NCI-H446 (cell line): ENCODE measurements around the gene OR2F1.

Experiments used
- DNase-seq, 2 experiments: peaks; one replicate each; lab custom pipeline; 2025; lab: John Stamatoyannopoulos, UW

Gene OR2F1, protein sequence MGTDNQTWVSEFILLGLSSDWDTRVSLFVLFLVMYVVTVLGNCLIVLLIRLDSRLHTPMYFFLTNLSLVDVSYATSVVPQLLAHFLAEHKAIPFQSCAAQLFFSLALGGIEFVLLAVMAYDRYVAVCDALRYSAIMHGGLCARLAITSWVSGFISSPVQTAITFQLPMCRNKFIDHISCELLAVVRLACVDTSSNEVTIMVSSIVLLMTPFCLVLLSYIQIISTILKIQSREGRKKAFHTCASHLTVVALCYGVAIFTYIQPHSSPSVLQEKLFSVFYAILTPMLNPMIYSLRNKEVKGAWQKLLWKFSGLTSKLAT

DNA sequence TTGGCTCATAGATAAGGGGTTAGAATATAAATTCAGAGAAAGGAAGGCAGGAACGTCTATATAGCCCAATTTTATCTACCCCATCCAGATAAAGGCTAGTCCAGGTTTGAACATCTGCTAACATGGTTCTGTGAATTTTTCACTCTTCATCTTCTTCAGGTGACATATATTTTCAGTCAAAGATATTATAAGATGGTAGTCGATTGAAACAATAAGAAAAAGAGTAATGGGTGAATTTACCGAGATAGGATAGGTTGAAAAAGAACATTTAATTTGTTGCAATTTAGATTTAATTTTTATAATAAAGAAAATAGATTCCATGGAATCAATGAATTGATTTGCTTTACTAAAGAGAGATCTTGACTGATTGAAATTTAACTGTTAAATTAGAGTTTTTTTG, at the start of gene OR2F1:
TSS of gene OR2F1 (plus strand) at position 301 of the 400 bp plus-strand sequence. CDS start 5,127 bp downstream, outside the sequence.
- no peak for DNase-seq

DNA sequence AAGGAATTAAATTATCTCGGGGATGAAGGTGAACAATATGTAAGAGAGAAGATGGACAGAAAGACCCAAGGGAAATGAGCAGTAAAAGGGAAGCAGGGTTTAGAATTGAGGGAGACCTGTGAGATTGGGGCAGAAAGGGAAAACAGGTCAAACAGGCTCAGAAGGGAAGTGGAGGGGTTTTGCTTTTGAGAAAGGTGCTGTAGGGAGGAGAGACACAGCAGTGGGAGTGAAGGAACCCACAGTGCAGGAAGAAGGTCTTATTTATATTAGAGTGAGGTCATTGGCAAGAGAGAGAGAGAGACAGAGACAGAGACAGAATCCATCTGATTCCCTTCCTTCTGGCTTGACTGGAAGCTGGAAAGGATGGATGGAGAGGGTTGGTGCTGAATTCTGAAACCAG, 49.1 kb upstream of the OR2F1 start:
- DNase-seq = no peak

DNA sequence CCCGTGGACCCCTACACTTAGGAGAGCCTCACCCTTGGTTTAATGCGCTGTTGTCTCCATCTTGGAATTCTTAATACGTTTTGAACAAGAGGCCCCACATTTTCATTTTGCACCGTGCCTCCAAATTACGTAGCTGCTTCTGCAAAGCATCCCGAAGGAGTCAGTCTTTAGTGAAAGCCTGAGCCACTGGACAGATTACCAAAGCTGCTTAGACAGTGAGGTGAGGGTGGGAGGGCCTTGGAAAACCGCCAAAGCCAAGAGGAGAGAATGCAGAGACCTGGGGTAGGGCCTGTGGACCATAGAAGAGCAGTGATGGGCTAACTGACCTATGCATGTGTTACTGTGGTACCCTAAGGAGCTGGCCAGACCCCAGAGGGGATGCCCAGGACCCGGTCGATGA, 48.5 kb upstream of the OR2F1 start:
- DNase-seq = no peak

DNA sequence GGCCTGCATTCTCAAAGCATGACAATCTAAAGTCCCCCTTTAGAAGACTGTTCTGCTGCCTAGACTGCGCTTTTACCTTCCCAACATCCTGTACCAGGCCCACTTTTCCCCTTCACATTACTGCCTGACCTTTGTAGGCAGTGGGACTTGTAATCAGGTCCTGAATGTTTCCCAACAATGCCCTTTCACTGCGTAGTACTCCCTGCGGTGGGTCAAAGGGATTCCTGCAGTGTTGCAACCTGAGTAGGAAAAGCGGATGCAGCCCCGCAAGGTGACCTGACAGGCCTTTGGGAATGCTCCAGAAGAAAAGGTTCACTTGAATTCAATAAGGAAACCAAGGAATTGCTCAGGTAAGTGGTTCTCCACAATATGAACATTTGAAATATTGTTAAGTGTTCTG, 47.7 kb upstream of the OR2F1 start:
- DNase-seq = no peak

DNA sequence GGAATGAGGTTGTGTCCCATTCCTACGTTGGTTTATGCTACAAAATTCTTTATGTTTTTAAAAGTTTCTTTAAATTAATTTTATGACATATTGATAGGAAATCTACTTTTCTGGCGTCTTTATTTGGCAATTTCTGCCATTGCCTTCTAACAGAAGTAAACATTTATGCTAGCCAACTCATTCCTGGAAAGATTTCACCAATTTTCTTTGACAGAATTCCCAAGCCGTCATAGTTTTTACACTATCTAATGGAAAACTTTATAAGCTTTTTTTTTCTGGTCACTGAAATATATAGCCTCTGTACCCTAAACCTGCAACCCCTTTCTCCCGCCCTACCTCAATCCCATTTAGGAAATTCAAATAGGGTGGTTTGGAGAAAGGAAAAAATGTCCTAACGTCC, 46.5 kb upstream of the OR2F1 start:
- DNase-seq = no peak

DNA sequence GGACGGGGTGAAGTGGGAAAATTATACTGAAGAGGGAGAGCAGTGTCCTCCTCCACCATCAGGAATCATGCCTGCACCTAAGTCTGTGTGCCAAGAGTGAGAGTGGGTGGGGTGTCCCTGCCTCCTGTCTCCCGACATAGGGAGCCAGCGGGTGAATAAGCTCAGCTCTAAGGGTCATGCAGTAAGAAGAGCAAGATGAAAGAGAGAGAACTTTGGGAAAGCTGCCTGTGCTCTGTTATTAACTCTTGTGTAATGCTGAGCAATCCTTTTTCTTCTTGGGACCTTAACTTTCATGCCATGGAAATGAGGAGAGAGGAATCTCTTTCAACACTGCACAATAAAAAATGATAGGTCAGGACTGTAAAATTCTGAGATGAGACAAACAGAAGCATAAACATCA, 44.8 kb upstream of the OR2F1 start:
- no peak for DNase-seq

DNA sequence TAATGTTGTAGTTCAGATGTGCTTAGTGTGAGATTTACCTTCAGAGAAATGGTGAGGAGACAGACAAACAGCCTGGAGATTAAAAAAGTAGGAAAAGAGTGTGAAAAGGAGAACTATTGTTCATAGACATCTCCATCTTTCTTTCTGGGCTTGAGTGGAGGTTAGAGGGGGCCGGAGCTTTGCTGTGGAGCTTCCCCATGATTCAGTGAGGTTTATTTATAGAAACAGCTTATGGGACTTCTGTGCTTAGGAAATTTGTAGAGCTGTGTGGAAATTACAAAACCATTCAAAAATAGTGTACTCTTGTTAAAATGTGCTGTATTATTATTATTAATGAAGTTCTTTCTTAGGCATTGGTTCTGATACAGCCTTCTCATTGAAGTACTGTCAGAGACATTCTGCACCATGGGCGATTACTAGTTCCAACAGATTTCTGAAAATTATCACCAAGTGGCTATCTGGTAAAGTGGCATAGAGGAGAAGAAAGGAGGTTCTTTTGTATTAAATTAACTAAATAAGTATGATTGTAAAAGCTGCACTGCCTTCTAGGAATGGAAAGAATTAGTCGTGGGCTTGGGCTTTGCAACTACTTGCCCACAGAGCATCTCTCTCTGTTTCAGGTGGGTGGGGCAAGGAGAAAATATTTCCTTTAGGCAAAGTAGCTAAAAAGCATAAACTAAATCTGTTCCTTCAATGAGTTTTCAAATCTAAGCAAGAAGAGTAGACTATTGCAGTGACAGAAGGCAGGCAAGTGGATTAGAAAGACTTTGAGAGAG, 44.0 kb upstream of the OR2F1 start:
- no peak for DNase-seq

DNA sequence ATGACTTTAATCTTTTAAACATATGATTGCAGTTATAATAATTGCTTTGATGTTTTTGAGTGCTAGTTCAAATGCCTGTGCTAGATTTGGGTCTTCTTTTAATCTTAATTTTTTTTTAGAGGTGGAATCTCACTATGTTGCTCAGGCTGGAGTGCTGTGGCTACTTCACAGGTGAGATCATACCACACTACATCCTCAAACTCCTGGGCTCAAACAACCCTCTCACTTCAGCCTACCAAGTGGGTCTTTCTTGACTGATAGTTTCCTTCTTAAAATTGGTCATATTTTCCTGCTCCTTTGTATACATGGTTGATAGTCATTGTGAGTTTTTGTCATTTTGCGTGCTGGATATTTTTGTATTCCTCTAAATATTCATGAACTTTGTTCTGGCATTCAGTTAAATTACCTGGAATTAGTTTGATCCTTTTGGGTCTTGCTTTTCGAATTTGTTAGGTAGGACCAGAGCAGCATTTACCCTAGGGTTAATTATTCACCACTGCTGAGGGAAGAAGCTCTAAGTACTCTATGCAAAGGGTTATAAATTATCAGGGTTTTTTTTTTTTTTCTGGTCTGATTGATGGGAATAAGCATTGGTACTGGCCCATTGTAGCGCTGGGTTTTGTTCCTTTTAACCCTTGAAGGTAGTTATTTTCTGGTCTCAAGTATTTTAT, 40.6 kb upstream of the OR2F1 start:
- no peak for DNase-seq

DNA sequence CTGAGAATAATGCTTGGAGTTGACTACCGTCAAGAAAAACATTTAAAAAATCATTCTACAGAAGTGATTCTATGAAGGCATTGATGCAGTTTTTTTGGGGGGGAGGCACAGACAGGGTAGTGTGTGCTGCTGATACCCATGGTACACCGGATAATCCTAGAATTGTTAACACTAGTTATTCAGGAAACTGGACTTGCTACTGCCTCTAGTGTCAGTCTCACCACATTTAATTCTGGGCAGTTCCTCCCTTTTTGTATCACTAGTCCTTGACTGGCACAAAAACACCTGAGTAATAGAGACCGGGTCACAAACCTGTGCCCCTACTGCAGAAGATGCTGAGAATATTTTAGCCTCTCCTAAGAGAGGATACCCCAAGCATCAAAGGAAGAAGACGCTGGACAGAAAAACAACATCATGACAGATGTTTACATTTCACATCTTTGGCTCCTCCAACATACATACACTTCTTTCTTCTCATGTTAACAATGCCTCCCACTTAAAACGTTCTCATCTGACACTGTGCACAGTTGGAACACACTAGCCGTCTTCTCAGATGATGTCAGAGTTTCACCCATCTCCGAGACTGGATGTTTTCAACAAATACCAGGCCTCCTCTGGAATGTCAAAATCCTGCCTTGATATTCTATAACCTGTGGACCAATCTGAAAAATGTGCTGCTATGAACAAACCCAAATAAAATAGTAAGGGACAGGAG, 39.5 kb upstream of the OR2F1 start:
- no peak for DNase-seq

DNA sequence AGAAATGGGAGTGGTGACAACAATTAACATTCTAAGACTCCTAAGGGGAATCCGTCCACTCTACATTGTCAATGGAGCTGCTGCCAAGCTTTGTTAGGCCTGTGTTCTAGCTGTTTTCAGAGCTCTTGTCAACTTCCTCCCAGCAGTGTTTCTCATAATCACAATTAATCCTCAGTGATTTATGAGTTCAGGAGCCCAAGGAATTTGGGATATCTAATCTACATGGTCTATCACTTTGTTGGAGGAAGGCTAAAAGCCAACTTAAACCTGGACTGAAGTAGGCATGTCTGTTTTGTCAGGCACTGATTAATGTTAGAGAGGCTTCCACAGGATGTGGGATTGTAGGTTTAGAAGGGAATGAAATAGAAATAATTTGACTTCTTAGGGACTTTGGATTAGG, 29.8 kb upstream of the OR2F1 start:
- no peak for DNase-seq

DNA sequence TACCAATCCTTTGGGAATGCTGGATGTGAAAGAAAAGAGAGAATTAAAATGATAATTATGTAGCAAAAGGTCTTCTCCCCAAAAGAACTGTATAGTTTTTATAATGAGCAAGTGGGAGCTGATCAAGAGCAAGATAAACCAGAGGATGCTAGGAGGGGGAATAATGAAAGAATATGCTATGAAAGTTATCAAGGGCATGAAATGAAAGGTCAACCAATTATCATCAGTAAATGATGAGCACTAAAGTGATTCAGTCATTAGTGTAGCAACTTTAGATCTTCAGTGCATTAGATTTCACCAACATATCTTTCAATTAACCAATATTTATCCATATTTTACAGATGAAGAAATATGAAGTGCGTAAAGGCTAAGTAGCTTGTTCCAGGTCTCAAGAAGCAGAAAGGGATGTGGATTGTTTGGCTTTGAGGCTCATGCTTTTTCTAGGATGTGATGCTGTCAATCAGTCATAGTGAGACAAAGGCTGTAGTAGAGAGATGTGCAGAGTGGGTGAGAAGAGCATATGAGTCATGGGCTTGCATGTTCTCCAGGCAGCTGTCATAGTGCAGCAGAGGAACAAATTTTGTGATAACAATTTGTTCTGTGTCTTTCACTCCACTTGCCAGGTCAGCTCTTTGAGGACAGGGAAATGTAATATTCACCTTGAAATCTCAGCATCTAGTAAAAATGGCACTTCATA, 25.3 kb upstream of the OR2F1 start:
- DNase-seq = no peak

DNA sequence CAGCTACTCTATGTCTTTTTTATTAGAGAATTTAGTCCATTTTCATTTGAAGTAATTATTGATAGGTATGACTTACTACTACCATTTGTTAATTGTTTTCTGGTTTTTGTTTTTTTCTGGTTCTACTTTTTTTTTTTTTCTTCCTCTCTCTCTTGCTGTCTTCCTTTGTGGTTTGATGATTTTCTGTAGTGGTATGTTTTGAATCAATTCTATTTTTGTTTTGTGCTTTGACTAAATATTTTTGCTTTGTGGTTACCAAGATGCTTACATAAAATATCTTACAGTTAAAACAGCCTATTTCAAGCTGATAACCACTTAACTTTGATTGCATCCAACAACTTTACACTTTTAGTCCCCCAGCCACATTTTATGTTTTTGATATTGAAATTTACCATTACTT, 22.9 kb upstream of the OR2F1 start:
- DNase-seq = no peak

DNA sequence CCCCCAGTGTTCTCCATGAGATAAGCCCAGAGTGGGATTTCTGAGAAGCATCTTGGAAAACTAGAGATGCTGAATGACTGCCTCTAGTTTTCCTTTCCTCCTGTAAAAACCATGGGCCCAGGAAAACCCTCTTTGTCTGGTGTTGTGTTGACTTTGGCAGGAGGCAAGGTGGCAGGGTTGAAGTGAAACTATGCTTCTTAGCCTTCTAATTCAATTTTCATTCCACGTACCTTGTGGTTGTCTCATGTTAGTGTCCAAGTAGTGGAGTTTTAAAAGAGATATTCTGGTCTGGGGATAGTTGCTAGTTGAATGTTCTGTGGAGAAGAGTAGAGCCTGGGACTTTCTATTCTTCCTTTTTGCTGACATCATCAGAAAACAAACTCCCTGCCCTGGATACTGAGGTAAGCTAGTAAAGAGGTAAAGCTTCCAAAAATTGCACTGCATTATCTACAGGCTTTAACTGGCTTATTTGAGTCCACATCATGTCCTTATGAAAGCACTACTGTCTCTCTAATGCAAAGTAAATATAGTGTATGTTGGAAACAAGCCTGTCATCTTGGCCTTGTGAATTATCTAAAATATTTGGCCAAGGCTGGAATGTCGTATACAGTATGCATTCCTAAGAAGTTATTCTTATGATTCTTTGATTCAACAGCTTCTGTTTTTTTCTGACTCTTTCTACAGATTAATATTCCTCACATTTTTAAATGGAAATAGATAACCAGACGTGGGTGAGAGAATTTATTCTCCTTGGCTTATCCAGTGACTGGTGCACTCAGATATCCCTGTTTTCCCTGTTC, 19.9 kb upstream of the OR2F1 start, which contains the start of gene OR2F2:
TSS of gene OR2F2 (plus strand) at position 708 of the 800 bp plus-strand sequence. CDS start at position 708, 0 bp downstream.
- DNase-seq = no peak

DNA sequence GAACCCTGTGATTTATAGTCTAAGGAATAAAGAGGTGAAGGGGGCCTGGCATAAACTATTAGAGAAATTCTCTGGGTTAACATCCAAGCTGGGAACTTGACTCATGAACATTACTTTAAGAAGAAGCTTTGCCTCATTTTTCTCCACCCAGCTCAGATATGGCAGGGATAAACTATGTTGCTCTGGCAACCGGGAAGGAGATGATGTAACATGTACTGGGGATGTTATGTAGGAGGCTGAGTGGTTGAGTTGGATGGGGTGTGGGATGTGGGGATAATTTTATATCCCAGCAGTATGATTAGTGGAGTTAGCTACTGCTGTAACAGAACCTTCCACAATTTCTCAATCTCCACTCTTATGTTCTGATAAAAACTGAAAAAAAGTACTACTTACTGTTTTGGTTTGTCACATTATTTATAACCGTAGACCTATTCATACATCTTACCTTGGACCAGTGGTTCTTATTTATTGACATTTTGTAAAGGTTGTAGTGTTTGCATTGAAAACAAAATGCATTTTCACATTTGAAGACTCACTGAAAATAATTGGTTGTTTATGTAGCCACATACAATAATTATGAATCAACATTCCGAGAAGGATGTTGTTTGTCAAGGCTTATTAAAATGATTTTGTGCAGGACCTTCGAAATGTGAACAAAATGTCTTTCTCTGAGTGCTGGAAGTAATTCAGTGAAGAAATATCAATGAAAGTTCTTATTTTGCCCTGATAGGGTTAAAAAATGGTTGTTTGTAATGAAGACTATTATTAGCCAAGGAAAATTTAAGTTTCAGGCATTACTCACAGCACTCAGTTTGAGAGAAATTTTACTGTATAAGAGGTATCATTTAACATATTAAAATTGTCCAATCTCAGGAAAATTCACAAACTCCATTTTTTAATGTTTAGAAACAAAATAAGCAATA, 18.3 kb upstream of the OR2F1 start:
- DNase-seq = no peak

DNA sequence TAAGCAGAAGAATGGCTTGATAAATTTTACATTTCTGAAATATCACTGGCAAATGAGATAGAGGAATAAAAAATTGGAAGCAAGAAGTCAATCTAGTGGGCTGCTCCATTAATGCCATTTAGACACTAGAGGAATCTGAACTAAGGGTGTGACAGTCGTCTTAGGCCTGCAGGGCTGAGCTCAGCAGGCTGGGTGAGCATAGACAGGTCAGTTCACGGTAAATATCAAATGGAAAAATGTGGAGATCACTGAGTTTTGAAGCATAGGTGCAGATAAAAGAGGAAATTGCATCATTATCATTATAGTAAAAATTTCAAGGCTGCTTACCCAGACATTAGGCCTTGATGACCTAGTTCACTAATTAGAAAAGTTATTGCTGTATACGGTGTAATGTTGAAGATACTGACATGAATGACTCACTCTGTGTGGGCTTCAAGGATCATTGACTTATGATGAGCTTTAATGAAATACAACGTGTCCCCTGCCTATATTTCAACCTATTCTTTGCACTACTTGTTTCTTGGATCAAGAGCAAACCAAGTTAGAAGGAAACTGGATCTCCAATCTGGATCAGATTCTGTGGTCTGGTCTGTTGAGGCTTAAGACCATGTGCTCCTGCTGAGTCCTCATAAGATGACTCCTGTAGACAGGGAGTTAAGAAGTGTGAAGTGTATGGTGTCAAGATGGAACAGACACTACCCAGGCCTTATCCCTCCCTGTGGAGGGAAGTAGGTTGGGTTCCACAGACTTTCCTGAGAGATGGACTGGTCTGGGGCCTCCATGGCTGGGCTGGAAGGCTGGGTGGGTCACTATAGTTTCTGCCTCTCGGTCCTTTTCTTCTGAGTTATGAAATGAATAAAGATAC, 16.0 kb upstream of the OR2F1 start:
- DNase-seq = no peak

DNA sequence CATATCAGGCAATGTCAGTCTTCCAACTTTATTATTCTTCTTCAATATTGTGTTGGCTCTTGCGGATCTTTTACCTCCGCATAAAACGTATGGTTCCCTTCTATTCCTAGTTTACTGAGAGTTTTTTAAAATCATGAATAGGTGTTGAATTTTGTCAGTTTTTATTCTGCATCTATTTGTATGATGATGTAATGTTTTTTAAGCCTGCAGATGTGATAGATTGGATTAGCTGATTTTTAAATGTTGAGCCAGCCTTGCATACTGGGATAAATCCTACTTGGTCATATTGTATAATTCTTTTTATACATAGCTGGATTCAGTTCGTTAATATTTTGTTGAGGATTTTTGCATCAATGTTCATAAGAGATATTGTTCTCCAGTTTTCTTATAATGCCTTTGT, 9.2 kb upstream of the OR2F1 start:
- no peak for DNase-seq

DNA sequence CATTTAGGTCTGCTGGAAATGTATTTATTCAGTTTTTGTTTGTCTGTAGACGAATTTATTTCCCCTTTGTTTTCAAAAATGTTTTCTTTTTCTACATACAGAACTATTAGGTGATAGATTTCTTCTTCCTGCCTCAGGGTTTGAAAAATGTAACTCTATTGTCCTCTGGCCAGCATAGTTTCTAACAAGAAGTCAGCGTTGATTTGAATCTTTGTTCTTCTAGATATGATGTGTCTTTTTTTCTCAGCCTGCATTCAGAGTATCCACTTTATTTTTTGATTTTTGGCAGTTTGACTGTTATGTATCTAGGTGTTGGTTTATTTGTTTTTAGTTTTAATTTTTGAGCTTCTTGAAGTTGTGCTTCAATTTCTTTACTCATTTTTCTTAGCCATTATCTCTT, 7.5 kb upstream of the OR2F1 start:
- no peak for DNase-seq

DNA sequence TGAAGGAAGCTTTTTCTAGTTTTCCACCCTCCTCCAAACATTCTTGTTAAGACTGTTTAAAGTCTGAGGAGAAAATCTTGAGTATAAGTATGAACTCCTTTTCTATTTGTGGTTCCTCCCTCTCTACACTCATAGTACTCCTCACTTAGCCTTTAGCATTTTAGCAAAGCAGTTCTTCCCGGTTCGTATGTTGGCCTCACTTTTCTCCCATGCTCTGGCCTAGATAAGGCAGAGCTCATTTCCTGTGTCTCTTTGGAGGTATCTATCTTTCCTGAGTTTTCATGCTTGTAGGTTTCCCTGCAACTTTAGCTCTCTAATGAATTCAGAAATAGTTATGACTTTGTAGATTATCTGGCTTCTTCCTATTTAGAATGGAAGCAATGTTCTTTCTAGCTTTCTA, 5.9 kb upstream of the OR2F1 start:
- DNase-seq = no peak

DNA sequence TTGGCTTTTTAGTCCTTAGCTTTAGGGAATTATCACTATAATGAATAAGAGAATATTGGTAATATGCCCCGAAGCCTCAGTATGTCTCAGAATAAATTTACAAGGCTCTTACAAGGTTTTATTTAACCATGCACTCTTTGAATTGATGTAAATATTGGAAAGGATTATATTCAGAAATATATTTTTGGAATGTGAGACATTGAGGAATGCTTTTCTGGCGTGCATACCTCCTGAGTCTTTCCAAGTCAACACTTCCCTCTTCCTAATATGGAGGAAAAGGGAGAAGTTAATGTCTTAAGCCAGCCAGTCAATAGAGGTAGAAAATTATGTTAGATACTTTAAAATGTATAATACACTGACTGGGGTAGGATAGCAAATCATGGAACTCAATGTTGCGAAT, 1.2 kb upstream of the OR2F1 start:
- DNase-seq = no peak
